ENCODE data around the gene RHBDF2.

- TF ChIP-seq, protein P1, sequence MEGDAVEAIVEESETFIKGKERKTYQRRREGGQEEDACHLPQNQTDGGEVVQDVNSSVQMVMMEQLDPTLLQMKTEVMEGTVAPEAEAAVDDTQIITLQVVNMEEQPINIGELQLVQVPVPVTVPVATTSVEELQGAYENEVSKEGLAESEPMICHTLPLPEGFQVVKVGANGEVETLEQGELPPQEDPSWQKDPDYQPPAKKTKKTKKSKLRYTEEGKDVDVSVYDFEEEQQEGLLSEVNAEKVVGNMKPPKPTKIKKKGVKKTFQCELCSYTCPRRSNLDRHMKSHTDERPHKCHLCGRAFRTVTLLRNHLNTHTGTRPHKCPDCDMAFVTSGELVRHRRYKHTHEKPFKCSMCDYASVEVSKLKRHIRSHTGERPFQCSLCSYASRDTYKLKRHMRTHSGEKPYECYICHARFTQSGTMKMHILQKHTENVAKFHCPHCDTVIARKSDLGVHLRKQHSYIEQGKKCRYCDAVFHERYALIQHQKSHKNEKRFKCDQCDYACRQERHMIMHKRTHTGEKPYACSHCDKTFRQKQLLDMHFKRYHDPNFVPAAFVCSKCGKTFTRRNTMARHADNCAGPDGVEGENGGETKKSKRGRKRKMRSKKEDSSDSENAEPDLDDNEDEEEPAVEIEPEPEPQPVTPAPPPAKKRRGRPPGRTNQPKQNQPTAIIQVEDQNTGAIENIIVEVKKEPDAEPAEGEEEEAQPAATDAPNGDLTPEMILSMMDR (IDR thresholded peaks at IDR 0.05), result no peak
- TF ChIP-seq HMGXB4 (CRISPR knock-in tag; IDR thresholded peaks at IDR 0.05) (no peak), ZNF138 (CRISPR knock-in tag; conservative IDR thresholded peaks at IDR 0.05) (no peak), TP53 (CRISPR knock-in tag; IDR thresholded peaks at IDR 0.05) (no peak)
Measured at GRCh38 chr17:76478097-76478496, 23.1 kb downstream of the RHBDF2 start.

Measured in WTC11 (cell line).